Fibroblast of pulmonary artery (primary cell): ENCODE data around the gene LGALS12.
A peak's percentile ranks its signal among the peaks of the same experiment; 100 is the strongest.
"Not testable (repeated sequence)": the region's sequence is repeated elsewhere in the genome, so short reads cannot be mapped to it uniquely, and the experiment has no call there.

Experiments
- DNase-seq: peaks from one replicate; pipeline ENCODE4 v3.0.0-alpha.2; 2010; ENCODE audit warnings: low read depth
- H3K4me3 ChIP-seq: replicated peaks from 2 replicates; pipeline ENCODE4 v1.5.1; 2011; ENCODE audit warnings: low read depth, mild to moderate bottlenecking, control low read depth, low read length, moderate library complexity
- TF ChIP-seq, protein P1 (sequence below): IDR thresholded peaks from 2 replicates; pipeline ENCODE4 v1.5.1; 2011; ENCODE audit warnings: mild to moderate bottlenecking, control low read depth, low read length, inconsistent platforms; ENCODE audit errors: missing control alignments

The LGALS12 gene

DNA sequence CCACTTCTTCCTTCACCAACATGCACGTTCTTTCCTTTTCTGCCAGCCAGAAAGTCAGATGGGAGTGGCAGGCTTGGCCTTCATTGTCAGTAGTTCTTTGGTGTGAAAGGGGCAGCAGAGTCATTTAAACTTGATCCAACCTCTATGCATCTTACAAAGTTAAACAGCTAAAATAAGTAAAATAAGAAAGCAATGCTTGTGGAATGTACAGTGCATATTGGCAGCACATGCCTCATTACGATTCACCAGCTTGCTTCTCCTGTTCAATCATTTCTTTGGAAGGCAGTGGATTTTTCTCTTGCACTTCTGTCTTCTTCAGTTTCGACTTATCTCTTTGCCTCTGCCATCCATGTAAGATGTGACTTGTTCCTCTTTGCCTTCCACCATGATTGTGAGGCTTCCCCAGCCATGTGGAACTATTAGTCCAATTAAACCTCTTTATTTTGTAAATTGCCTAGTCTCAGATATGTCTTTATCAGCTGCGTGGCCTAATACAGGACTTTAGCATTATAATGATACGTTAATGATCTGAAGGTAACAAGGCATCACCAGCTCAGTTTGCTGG is 14.8 kb downstream of the LGALS12 start:
- DNase-seq, result no peak
- no peak overlapping the region for H3K4me3 ChIP-seq

DNA sequence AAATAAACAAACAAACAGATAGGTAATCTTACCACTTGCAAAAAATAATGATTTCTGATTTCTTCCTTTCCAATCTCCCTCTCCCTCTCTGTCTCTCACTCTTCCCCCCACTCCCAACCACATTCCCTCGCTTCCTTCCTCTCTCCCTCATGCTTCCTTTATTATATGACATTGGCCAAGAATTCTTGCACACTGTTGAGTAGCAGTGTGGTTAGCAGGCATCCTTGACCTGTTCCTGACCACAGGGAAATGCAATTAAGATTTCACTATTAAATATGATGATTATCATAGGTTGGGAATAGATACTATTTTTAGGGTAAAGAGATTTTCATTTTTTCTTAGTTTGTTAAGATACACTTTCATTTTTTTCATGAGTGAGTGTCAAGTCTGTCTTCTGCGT is 16.0 kb downstream of the LGALS12 start:
- DNase-seq, result no peak
- no peak overlapping the region for H3K4me3 ChIP-seq
- TF ChIP-seq, protein P1, sequence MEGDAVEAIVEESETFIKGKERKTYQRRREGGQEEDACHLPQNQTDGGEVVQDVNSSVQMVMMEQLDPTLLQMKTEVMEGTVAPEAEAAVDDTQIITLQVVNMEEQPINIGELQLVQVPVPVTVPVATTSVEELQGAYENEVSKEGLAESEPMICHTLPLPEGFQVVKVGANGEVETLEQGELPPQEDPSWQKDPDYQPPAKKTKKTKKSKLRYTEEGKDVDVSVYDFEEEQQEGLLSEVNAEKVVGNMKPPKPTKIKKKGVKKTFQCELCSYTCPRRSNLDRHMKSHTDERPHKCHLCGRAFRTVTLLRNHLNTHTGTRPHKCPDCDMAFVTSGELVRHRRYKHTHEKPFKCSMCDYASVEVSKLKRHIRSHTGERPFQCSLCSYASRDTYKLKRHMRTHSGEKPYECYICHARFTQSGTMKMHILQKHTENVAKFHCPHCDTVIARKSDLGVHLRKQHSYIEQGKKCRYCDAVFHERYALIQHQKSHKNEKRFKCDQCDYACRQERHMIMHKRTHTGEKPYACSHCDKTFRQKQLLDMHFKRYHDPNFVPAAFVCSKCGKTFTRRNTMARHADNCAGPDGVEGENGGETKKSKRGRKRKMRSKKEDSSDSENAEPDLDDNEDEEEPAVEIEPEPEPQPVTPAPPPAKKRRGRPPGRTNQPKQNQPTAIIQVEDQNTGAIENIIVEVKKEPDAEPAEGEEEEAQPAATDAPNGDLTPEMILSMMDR, result no peak

More for the DNA sequence above, 14.8 kb downstream of the LGALS12 start:
- TF ChIP-seq, protein P1, result no peak

DNA sequence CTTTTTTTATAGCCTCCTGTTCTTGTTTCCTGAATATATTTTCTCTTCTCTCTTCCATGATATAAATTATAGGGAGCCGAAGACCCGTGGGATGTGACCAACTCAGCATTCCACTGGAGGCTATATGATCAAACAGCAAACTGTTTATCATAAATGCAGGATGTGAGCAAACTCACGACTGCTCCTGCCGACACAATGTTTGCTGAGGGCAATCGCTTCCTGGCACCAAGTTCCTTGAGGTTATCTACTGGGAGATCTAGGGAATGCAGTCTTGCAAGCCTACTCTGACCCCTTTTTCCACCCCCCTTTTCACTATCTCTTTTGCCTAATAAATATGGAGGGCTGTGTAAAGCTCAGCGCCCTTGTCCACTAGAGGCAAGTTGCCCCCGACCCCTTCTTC is 17.3 kb downstream of the LGALS12 start:
- DNase-seq, result no peak
- H3K4me3 ChIP-seq, result no peak overlapping the region
- TF ChIP-seq, protein P1, result no peak

DNA sequence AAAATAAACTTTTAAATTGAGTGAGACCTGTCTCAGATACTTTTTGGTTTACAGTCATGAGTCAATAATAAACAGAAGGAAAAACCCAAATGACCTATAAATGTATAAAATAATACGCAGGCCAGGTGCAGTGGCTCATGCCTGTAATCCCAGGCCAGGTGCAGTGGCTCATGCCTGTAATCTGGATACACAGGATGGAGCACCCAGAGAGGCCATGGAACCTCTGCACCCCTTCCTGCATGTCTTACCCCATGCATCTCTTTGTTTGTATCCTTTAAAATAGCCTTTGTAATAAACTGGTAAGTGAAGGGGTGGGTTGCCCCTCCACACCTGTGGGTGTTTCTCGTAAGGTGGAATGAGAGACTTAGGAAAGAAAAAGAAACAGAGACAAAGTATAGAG is 21.8 kb downstream of the LGALS12 start:
- TF ChIP-seq, protein P1, result no peak
- no peak for DNase-seq
- H3K4me3 ChIP-seq, result no peak overlapping the region

DNA sequence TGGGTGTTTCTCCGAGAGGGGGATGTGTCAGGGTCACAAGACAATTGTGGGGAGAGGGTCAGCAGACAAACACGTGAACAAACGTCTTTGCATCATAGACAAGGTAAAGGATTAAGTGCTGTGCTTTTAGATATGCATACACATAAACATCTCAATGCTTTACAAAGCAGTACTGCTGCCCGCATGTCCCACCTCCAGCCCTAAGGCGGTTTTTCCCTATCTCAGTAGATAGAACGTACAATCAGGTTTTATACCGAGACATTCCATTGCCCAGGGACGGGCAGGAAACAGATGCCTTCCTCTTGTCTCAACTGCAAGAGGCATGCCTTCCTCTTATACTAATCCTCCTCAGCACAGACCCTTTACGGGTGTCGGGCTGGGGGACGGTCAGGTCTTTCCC is 22.3 kb downstream of the LGALS12 start:
- not testable (repeated sequence) for H3K4me3 ChIP-seq, DNase-seq

DNA sequence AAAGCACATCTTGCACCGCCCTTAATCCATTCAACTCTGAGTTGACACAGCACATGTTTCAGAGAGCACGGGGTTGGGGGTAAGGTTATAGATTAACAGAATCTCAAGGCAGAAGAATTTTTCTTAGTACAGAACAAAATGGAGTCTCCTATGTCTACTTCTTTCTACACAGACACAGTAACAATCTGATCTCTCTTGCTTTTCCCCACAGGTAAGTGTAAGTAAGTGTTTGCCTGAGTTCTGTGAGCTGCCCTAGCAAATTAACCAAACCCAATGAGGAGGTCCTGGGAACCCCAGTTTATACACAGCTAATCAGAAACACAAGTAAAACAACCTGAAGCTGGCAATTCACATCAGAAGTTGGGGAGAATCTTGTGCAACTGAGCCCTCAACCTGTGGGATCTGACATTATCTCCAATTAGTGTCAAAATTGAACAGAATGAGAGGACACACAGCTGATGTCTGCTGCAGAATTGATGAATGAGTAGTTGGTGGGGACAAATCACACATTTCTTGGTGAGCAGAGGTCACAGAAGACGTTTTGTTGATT is 22.9 kb downstream of the LGALS12 start:
- DNase-seq, result not testable (repeated sequence)

DNA sequence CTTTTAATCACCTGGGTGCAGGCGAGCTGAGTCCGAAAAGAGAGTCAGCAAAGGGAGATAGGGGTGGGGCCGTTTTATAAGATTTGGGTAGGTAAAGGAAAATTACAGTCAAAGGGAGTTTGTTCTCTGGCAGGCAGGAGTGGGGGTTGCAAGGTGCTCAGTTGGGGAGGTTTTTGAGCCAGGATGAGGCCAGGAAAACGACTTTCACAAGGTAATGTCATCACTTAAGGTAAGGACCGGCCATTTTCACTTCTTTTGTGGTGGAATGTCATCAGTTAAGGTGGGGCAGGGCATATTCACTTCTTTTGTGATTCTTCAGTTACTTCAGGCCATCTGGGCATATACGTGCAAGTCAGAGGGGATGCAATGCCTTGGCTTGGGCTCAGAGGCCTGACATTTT is 23.5 kb downstream of the LGALS12 start:
- DNase-seq, H3K4me3 ChIP-seq: not testable (repeated sequence)

More for the DNA sequence above, 22.9 kb downstream of the LGALS12 start:
- H3K4me3 ChIP-seq, result not testable (repeated sequence)

DNA sequence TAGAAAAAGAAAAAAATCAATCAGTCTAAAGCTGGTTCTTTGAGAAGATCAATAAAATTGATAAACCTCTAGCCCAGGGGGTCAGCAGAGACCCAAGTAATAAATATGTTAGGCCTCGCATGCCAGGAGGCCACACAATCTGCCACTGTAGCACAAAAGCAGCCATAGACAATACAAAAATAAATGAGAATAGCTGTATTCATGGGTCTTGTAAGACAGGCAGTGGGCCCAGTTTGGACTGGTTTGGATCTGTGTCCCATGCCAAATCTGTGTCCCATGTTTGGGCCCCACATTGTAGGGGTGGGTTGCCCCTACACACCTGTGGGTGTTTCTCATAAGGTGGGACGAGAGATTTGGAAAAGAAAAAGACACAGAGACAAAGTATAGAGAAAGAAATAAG is 24.1 kb downstream of the LGALS12 start:
- TF ChIP-seq, protein P1, result no peak
- DNase-seq, result no peak
- no peak overlapping the region for H3K4me3 ChIP-seq

DNA sequence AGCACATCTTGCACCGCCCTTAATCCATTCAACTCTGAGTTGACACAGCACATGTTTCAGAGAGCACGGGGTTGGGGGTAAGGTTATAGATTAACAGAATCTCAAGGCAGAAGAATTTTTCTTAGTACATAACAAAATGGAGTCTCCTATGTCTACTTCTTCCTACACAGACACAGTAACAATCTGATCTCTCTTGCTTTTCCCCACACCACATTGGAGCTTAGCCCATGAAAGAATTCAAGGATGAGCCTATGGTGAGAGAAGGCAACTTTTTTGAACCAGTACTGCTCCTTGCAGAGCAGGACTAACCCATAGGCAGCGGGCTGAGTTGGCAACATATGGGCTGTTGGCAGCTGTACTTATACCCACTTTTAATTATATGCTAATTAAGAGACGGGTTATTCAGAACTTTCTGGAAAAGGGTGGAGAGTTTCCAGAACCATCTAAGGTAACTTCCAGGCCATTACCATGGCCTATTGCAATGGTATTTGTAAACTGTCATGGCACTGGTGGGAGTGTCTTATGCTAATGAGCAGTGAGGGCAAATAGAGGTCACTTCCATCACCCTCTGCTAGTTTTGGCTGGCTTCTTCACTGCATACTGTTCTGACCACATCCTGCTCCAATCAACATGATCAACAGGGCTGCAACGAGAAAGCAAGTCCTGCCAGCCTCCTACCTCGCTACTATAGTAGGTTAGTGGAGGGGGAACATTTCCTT is 25.3 kb downstream of the LGALS12 start:
- not testable (repeated sequence) for H3K4me3 ChIP-seq

More for the DNA sequence above, 25.3 kb downstream of the LGALS12 start:
- DNase-seq, result peak; percentile 91
